H7 (cell line): ENCODE results near the gene OXER1. TPM values are rescaled to one million over a fixed set of nuclear protein-coding genes. Genes with fewer than 3 reads are reported as not detected.

Experiments
- DNase-seq: peaks from one replicate; pipeline ENCODE4 v3.0.0; 2012
- H3K27me3 ChIP-seq: 2 replicates; pipeline ENCODE4 v1.6.0; 2011; ENCODE audit warnings: mild to moderate bottlenecking, low read length; ENCODE audit not compliant: control insufficient read depth, insufficient read depth
- H3K36me3 ChIP-seq: replicated peaks from 2 replicates; pipeline ENCODE4 v1.5.1; 2011; ENCODE audit warnings: low read length; ENCODE audit not compliant: control insufficient read depth, insufficient read depth
- H3K4me3 ChIP-seq: 2 replicates; pipeline ENCODE4 v1.5.1; 2011; ENCODE audit warnings: low read depth, mild to moderate bottlenecking, control low read depth, low read length, moderate library complexity; ENCODE audit not compliant: insufficient read depth
- total RNA-seq: library from RNA; depleted of rRNA; stranded (reverse); fragments of >200 nt; shearing (Covaris generic); gene quantifications from 2 replicates; pipeline ENCODE4 v1.2.3, GENCODE V29; 2014; rRNA removed

The OXER1 gene, protein sequence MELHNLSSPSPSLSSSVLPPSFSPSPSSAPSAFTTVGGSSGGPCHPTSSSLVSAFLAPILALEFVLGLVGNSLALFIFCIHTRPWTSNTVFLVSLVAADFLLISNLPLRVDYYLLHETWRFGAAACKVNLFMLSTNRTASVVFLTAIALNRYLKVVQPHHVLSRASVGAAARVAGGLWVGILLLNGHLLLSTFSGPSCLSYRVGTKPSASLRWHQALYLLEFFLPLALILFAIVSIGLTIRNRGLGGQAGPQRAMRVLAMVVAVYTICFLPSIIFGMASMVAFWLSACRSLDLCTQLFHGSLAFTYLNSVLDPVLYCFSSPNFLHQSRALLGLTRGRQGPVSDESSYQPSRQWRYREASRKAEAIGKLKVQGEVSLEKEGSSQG
- total RNA-seq, result 0.69 and 2.4 TPM in 2 replicates

DNA sequence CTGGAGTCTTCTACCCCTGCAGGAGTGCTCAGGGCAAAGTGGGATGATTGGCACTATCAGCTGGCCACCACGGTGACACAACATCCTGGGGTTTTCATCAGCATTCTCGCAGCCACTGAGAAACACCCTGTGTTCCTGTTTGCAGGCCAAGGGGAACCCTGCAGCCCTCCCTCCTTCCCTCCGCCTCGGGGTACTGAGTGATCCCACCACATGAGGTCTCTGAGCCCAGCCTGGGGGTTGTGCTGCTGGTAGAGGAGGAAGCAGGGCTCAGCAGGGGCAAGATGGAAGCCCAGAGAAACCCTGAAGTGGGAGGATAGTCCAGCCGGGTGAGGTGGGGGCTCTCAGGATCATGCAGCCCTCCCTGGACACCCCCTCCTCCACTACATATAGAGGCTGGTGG, at the start of gene OXER1:
OXER1 (minus strand) TSS at position 40 of the 400 bp plus-strand sequence. CDS start 73 bp downstream, outside the sequence.
- Histone ChIP-seq H3K27me3 (no peaks in the 10 kb centered on the region), H3K36me3 (no peaks in the 10 kb centered on the region; the same call in 1 of the 2 replicates), H3K4me3 (no peak within 1 kb of the TSS)
- DNase-seq, result peak; percentile 68

DNA sequence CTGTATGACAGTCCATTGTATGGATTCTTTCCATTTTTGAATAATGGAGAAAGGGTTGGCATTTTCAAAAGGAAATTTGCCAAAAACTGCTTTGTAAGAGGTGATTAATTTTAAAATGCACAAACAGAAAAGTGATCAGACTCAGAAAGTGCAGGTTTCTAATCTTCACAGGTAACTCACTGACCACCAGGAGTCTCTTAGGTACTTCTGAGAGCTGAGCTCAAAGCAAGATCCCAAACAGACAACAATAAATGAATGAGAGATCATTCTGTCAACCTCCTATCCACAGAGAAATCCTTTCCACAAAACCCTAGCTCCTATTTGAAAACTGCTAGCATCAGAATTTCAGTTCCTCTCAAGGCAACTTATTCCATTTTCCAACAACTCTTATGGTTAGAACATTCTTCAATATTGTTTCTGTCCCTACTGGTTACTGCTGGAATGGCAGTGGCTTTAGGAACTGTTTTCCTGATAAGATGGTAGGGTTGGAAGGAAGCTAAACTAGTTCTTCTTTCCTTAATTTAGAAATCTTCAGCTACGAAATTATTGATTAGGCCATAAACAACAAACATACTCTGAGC, 49.1 kb upstream of the OXER1 start:
- no peak for DNase-seq
- Histone ChIP-seq H3K36me3 (no peaks in the 10 kb centered on the region), H3K27me3 (no peaks in the 10 kb centered on the region), H3K4me3 (no peak overlapping the region)

DNA sequence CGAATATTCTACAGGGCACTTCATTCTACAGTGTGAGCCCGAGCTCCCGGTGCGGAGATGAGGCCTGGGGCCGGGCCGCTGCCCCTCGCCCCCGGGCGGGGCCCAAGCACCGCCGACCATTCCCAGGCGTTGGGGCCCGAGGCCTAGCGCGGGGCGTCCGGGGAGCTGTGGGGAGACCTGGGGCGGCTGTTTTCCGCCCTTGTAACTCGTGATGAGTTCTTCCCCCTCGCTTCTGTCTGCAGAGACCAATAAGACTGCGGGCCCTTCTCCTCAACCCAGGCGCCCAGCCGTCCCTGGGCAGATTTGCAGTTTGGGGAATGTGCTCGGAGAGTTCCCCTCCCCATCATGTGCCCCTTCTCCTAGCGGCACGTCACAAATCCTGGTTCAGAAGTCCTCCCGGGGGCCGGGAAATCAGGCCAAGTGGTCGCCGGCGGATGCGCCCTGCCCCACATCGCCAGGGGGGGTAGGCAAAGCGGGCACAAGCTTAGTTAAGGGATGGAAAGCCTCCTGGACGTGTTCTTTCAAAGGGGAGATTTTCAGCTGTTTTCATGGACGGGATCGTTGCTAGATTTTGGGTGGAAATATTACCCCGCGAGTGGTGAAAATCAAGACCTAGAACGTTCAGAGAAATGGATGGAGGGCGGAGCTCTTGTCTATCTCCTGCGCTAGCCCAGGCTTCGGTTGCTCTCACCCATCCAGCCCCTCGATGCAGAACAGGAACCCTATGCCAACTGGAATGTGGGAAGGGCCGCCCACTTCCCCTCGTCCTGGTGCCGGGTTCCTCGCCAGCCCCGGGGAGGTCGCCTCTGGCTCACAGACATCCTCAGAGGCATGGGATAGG, 47.3 kb upstream of the OXER1 start:
- DNase-seq, result peak; percentile 88
- Histone ChIP-seq H3K27me3 (no peaks in the 10 kb centered on the region), H3K4me3 (peak overlapping the region; percentile 87), H3K36me3 (no peaks in the 10 kb centered on the region)

DNA sequence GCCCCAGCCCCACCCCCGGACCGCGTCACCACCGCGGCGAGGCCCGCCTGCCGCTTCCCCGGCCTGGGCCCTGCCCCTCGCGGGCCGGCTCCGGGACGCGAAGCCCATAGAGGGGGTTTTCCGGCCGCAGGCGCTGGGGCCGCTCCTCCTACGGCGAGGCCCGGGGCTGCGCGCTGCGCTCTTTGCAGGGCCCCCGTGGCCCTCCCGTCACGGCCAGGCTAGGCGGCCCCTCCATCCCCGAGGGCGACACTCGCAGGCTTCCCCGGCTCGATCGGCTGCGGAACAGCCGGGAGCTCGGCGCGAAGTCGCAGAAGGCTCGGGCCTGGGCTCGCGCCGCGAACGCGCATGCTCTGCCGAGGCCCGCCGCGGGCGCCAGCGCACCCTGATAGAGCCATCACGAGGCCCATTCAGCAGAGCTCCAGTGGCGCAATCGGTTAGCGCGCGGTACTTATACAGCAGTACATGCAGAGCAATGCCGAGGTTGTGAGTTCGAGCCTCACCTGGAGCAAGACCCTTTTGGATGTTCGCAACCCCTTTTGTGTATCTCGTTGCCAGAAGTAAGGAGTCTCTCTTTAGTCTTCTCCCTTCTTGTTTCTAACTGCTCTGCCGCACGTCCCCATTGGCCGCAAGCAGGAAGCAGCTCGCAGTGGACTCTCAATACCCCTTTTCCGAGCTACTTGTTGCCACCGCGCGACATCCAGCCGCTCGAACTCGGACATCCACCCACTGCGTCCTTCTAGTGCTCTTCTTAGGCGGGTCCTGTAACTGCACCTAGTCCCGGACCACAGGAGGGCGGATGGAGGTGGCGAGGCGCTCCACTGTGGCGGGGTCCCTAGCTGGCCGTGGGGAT, 46.4 kb upstream of the OXER1 start:
- H3K36me3 ChIP-seq, result no peaks in the 10 kb centered on the region
- peak; percentile 94 for DNase-seq
- H3K4me3 ChIP-seq, result peak overlapping the region; percentile 87
- H3K27me3 ChIP-seq, result no peaks in the 10 kb centered on the region

DNA sequence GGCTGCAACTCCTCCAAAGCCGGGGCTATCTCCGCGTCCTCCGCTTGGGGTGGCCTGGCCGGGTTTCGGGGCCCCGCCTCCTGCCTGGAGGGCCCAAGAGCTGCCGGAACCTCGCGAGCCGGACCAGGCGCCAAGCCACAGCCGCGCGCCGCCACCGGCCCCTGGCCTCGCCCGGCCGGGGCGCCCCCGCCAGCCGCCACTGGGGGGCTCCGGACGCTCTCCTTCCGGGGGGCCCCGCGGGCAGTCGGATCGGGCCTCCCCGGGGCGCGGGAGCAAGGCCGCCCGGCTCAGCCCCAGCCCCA, 45.8 kb upstream of the OXER1 start:
- Histone ChIP-seq H3K36me3 (no peaks in the 10 kb centered on the region), H3K27me3 (no peaks in the 10 kb centered on the region), H3K4me3 (peak overlapping the region; percentile 87)
- DNase-seq, result peak; percentile 90

DNA sequence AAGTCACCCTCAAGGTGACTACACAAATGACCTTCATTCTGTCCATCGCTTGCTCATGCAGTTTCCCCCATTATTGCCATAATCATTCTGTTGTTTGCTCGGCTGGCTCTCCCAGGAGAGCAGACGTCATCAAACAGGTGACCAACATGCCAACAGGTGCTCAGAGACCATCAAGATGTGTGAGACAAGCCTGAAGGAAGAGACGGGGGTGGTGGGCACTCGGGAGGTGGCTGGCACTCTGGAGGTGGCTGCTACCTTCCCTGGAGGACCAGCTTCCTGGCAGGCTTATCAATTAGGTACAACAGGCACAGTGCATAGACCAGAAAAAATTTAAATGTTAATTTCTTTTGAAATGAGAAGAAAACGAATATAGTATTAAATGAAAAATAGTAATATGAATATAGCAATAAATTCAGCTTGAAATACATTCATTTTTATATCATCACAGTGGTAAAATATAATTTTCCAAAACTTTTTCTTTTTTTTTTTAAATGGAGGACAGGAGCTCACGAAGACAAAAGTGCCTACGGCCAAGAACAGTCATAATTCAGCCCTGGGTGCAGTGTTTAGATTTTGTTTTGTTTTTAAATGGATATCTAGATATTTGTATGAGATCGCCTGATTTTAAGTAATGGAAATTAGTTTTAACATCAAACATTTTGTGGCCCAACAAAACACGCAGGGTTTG, 45.3 kb upstream of the OXER1 start:
- Histone ChIP-seq H3K27me3 (no peaks in the 10 kb centered on the region), H3K36me3 (no peaks in the 10 kb centered on the region), H3K4me3 (peak overlapping the region; percentile 87)
- peak; percentile 22 for DNase-seq

DNA sequence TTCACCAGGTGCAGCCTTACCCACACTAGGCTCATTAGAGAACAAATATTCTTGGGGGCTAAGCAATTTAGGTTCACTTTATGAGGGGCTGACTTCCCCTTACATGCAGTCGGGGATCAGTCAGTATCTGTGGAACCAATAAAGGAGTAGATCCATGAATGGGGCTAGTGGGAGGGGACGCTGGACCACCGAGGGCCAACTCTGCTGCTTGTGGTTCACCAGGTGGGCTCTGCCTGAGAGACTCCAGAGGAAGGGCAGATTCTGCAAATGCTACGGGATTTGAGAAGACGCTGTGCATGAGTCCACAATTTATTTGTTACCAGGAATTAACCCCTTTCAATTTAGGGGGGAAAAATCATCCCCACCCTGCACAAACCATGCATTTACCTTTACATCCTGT, 44.4 kb upstream of the OXER1 start:
- no peak for DNase-seq
- Histone ChIP-seq H3K36me3 (no peaks in the 10 kb centered on the region), H3K4me3 (no peak overlapping the region), H3K27me3 (no peaks in the 10 kb centered on the region)

DNA sequence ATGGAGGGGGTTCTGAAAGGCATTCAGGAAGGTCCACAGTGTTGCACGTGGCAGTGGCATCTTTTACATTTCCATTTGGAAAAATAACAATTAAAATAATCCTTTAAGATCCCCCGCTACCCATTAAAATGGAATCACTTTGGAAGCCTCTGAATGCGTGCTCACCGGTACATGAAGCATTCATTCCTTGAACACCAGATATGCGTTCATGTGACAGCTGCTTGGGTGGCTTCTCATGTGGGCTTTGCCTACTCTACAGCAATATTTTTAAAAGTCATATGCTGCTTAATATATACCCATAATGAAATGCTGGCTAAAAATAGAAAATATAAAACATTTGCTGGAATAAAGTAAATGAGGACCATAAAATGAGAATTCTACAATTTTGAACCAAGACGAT, 42.9 kb upstream of the OXER1 start:
- no peaks in the 10 kb centered on the region for H3K36me3 ChIP-seq
- no peaks in the 10 kb centered on the region for H3K27me3 ChIP-seq
- H3K4me3 ChIP-seq, result no peak overlapping the region
- DNase-seq, result no peak

DNA sequence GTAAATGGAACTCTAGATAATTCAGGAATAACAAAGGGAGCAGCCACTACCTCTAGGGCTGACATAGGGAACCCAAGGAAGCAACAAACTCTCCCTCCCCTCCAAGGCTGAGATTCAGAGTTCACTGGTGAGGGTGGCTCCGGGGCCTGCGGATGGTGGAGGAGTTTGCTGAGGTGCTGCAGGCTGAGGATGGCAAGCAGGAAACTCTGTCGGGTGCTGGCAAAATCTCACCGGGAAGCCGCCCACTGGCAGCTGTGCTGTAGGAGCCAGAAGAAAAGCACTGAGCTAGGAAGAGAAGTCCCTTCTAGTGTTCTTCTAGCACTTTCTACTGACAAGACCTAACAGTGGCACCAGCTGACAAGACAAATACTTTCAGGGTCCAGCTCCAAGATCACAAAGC, 41.0 kb upstream of the OXER1 start:
- DNase-seq, result no peak
- Histone ChIP-seq H3K27me3 (no peaks in the 10 kb centered on the region), H3K36me3 (no peaks in the 10 kb centered on the region)

DNA sequence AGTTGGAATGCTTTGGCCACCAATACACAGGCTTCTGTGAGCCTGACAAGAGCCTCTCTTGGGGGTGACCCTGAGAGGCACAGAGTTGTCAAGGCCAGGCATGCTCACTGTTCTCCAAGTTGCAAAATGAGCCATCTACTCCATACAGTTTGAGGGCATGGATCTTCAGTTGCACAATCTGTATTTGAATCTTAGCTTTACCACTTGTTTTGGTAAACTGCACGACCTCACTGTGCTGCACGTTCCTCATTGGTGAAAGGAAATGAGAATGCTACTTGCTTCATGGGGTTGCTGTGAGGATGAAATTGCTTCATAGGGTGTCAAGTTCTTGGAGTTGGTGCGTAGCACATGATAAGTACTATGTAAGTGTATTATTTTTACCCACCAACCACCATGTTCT, 40.4 kb upstream of the OXER1 start:
- H3K4me3 ChIP-seq, result no peak overlapping the region
- DNase-seq, result no peak
- H3K27me3 ChIP-seq, result no peaks in the 10 kb centered on the region
- no peaks in the 10 kb centered on the region for H3K36me3 ChIP-seq

More for the DNA sequence above, 41.0 kb upstream of the OXER1 start:
- no peak overlapping the region for H3K4me3 ChIP-seq

DNA sequence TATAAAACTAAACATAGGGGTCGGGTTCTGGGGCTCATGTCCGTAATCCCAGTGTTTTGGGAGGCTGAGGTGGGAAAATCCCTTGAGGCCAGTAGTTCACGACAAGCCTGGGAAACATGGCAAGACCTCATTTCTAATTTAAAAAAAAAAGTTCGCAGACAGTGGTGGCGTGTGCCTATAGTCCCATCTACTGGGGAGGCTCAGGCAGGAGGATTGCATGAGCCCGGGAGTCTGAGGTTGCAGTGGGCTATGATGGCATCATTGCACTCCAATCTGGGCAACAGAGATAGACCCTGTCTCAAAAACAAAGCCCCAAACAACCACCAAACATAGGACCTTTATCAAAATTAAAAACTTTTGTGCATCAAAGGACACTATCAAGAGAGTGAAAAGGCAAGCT, 38.2 kb upstream of the OXER1 start:
- no peak for DNase-seq
- H3K4me3 ChIP-seq, result no peak overlapping the region

DNA sequence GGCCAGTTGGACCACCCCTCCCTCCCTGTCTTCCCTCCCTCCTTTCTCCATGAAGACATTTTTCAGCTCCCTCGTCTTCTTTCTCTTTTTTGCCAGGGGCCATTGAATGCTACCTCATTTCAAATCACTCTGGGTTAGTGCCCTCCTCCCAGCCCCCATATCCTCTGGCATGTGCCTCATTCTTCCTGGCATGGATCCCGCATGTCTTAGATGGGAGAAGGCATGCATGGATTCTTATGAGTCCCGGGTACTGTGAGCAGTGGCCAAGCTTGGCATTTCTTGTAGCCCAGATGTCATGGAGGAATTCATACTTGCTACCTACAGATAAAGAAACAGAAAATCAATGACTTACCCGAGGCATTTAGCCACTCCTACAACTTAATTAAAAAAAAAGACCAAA, 37.4 kb upstream of the OXER1 start:
- Histone ChIP-seq H3K27me3 (no peaks in the 10 kb centered on the region), H3K36me3 (no peaks in the 10 kb centered on the region), H3K4me3 (no peak overlapping the region)
- DNase-seq, result no peak

More for the DNA sequence above, 38.2 kb upstream of the OXER1 start:
- Histone ChIP-seq H3K36me3 (no peaks in the 10 kb centered on the region), H3K27me3 (no peaks in the 10 kb centered on the region)

DNA sequence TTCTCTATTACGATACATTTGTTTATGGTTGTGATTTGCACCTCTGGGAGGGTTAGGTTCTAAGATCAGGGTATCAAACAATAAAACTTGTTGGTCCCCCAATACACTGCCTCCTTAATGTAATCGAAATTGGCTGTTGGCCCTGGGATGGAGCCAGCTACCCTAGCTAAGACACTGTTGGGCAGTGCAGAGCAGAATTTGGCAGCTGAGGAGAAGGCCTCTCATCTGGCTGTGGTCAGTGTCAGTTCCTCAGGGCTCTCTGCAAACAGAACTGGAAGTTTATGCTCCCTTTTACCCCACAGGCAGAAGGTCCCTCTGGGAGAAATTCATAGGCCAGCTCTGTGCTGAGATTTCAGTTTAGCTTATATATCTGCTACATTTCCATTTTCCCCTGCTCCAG, 37.0 kb upstream of the OXER1 start:
- Histone ChIP-seq H3K27me3 (no peaks in the 10 kb centered on the region), H3K4me3 (no peak overlapping the region), H3K36me3 (no peaks in the 10 kb centered on the region)
- no peak for DNase-seq
